ENCODE results near the gene RNU4-1. TPM values are rescaled to one million over a fixed set of nuclear protein-coding genes. Genes with fewer than 3 reads are reported as not detected.

Gene RNU4-1
- total and polyA plus RNA-seq, 9 of the 15 experiments (the other 6 are each of a cell fraction or from before 2014, with no cell fraction given): under 0.01 to 19,719 (median 3,563) TPM; not detected in 4

- TF ChIP-seq MGA (IDR thresholded peaks at IDR 0.05) (peak; percentile 97), NFE2 (IDR thresholded peaks at IDR 0.05; ENCODE audit: low read depth) (0 out of 2 replicates have a peak, but pooled peaks have one; percentile 13), CEBPG (CRISPR knock-in tag; IDR thresholded peaks at IDR 0.05) (peak; percentile 47; the same call in 1 of the 2 replicates), CEBPG (tag; conservative IDR thresholded peaks at IDR 0.05 in 1 of 2, IDR thresholded peaks at IDR 0.05 in 1 of 2) (peak; percentile 87 to 92), SMAD4 (CRISPR knock-in tag; conservative IDR thresholded peaks at IDR 0.05) (peak; percentile 26; the same call in 1 of the 2 replicates), ZNF511 (CRISPR knock-in tag; IDR thresholded peaks at IDR 0.05) (peak; percentile 79), STAT6 (CRISPR knock-in tag; IDR thresholded peaks at IDR 0.05) (0 out of 2 replicates have a peak, but pooled peaks have one; percentile 17)
Observed at GRCh38 chr12:120317224-120318105, 24.4 kb upstream of the RNU4-1 start (continued).
